Panc1 (cell line): ENCODE results near the gene ATRNL1. TPM values are rescaled to one million over a fixed set of nuclear protein-coding genes. Genes with fewer than 3 reads are reported as not detected.

Experiments
- ATAC-seq: fragments of 200-7000 bp; cut with Tn5 transposase; 2 replicates; pipeline ENCODE4 v1.9.1; 2020; ENCODE audit warnings: mild to moderate bottlenecking, moderate library complexity
- BruUV-seq: library from RNA; stranded (reverse); fragments of 400-500 nt; replicated peaks from 2 replicates; lab custom pipeline; 2021; lab: Mats Ljungman, UMichigan
- CTCF ChIA-PET: fragments of 300-600 bp; sonication (Branson Sonifier 250); formaldehyde crosslinking; loops from one replicate; lab custom pipeline; 2022; ENCODE audit warnings: antibody characterized with exemption; lab: Charles Lee
- POLR2A ChIA-PET: fragments of 300-600 bp; sonication (Branson Sonifier 250); formaldehyde crosslinking; loops from one replicate; lab custom pipeline; 2022; ENCODE audit warnings: antibody characterized with exemption; lab: Charles Lee
- DNase-seq: peaks from one replicate; pipeline ENCODE4 v3.0.0-alpha.2; 2010; ENCODE audit warnings: low read depth, low spot score
- H3K27ac ChIP-seq: 2 replicates; pipeline ENCODE4 v1.5.1; 2011; ENCODE audit warnings: mild to moderate bottlenecking, low read length, inconsistent platforms
- H3K27me3 ChIP-seq: fragments of 200-500 bp; sonication (Bioruptor generic); 2 replicates; pipeline ENCODE4 v1.6.0; 2014; ENCODE audit warnings: low read length, inconsistent platforms; ENCODE audit not compliant: control insufficient read depth, insufficient read depth
- H3K36me3 ChIP-seq: fragments of 200-500 bp; sonication (Bioruptor generic); 2 replicates; pipeline ENCODE4 v1.5.1; 2014; ENCODE audit warnings: inconsistent platforms, mild to moderate bottlenecking, low read length, moderate library complexity; ENCODE audit not compliant: control insufficient read depth, insufficient read depth
- H3K4me1 ChIP-seq: 2 replicates; pipeline ENCODE4 v1.5.1; 2011; ENCODE audit warnings: inconsistent platforms, mild to moderate bottlenecking, low read length, moderate library complexity; ENCODE audit not compliant: control insufficient read depth, insufficient read depth
- H3K4me3 ChIP-seq, 2 experiments: 2 replicates each; pipeline ENCODE4 v1.5.1; 2011 to 2012; ENCODE audit warnings: low read depth in 2 of 2, low read length in 2 of 2, mild to moderate bottlenecking in 2 of 2, inconsistent platforms in 1 of 2, moderate library complexity in 1 of 2
- H3K9me3 ChIP-seq: fragments of 200-500 bp; sonication (Bioruptor generic); 2 replicates; pipeline ENCODE4 v1.5.1; 2014; ENCODE audit warnings: low read depth, mild to moderate bottlenecking, inconsistent platforms, low read length, moderate library complexity; ENCODE audit not compliant: control insufficient read depth, insufficient read depth
- CTCF ChIP-seq: fragments of 450-650 bp; IDR thresholded peaks from 2 replicates; pipeline ENCODE4 v1.5.1; 2017; ENCODE audit warnings: mild to moderate bottlenecking
- POLR2AphosphoS5 ChIP-seq: IDR thresholded peaks from 2 replicates; pipeline ENCODE4 v1.6.1; 2012; ENCODE audit warnings: mild to moderate bottlenecking, low read depth, low read length, moderate library complexity
- REST ChIP-seq, 2 experiments: IDR thresholded peaks; 2 replicates each; pipeline ENCODE4 v1.6.1; 2011 to 2012; ENCODE audit warnings: low read depth in 2 of 2, control low read depth in 1 of 2, low read length in 1 of 2, mild to moderate bottlenecking in 1 of 2, moderate library complexity in 1 of 2; ENCODE audit not compliant: insufficient read depth in 1 of 2
- SIN3A ChIP-seq: IDR thresholded peaks from 2 replicates; pipeline ENCODE4 v1.6.1; 2012; ENCODE audit warnings: low read depth, mild to moderate bottlenecking, low read length, moderate library complexity, borderline replicate concordance; ENCODE audit not compliant: insufficient read depth
- TCF7L2 ChIP-seq: IDR thresholded peaks from 2 replicates; pipeline ENCODE4 v1.6.1; 2011; ENCODE audit warnings: mild to moderate bottlenecking, low read depth, low read length, inconsistent platforms
- in situ Hi-C: cut with HindIII; loops from 2 replicates; pipeline ENCODE4 v1.10.0; 2016; ENCODE audit warnings: low sequenced_read_pairs, low pct_unique_long_range_greater_than_20kb
- intact Hi-C: fragments of 100-400 bp; cut with micrococcal nuclease; formaldehyde crosslinking; loops from one replicate; pipeline ENCODE4 v1.10.0; 2022; ENCODE audit not compliant: unreplicated experiment
- total RNA-seq: library from RNA; stranded (reverse); gene quantifications from one replicate; pipeline ENCODE4 v1.2.1, GENCODE V29; 2021; ENCODE audit not compliant: unreplicated experiment

The ATRNL1 gene
- total RNA-seq, 1 experiment from 2014 or later: 17.1 TPM

DNA sequence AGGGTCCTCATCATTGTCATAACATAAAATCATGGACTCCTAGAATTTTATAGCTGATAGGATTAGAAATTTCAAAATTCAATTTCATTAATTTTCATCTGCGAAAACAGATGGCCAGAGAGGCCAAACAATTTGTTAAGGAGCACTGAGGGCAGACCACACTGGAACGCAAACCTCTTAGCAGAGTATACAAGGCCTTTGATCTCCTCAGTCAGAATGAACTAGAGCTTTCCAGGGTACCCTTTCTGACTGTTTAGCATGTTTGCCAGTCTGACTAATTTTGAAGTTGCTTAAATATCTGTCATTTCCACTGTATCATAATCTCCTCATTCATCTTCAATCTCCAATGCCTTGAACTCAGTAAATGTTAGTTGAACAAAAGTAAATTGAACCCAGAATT is 41.9 kb upstream of the ATRNL1 start:
- no peak for TF ChIP-seq TCF7L2
- no peak for TF ChIP-seq REST (IDR thresholded peaks at IDR 0.05; ENCODE audit: insufficient read depth in 1 of 2, low read depth in 2 of 2, low read length in 1 of 2)
- TF ChIP-seq POLR2AphosphoS5: no peak
- TF ChIP-seq SIN3A: no peak
- no peak for TF ChIP-seq CTCF
- in situ Hi-C loops (no loop called here), intact Hi-C loops (no loop called here)
- POLR2A ChIA-PET: no interaction called here
- Histone ChIP-seq H3K4me1 (no peaks in the 10 kb centered on the region), H3K4me3 (no peak overlapping the region), H3K36me3 (no peaks in the 10 kb centered on the region), H3K9me3 (no peaks in the 10 kb centered on the region), H3K27me3 (0 out of 2 replicates have a peak, but pooled peaks cover 4% of the 10 kb centered on the region), H3K27ac (no peak overlapping the region)
- CTCF ChIA-PET: no interaction called here
- no peak for DNase-seq
- no TSS peak for BruUV-seq
- ATAC-seq: no peak

DNA sequence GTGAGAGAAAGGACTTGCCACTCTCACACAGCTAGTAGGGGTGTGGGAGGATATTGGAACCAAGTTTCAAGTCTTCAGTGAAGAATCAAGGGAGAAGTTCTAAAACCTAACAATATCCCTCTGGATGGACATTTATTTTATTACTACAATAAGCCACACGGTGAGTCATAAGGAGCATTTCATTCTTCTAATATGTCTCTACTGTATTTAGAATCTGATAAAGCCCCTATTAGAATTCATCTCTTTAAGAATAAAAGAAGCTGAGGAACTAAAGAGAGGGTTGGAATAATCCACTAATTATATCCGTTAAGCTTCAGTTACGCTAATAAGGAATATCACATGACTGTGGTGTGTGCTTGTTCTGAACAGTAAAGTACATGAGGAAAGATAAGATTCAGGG is 40.9 kb upstream of the ATRNL1 start:
- in situ Hi-C loops (no loop called here), intact Hi-C loops (no loop called here)
- H3K27me3 ChIP-seq: peaks cover 5% of the 10 kb centered on the region; the same call in 1 of the 2 replicates
- TF ChIP-seq POLR2AphosphoS5 (no peak), TCF7L2 (no peak), REST (IDR thresholded peaks at IDR 0.05; ENCODE audit: insufficient read depth in 1 of 2, low read depth in 2 of 2, low read length in 1 of 2) (no peak)
- DNase-seq: no peak
- no peak overlapping the region for H3K27ac ChIP-seq
- ChIA-PET CTCF (no interaction called here), POLR2A (no interaction called here)
- H3K4me3 ChIP-seq: no peak overlapping the region
- no peak for ATAC-seq
- H3K4me1 ChIP-seq: no peaks in the 10 kb centered on the region
- no TSS peak for BruUV-seq
- no peaks in the 10 kb centered on the region for H3K9me3 ChIP-seq
- H3K36me3 ChIP-seq: no peaks in the 10 kb centered on the region
